ENCODE data around the gene CBX6. TPM values are rescaled to one million over a fixed set of nuclear protein-coding genes. Genes with fewer than 3 reads are reported as not detected.

The CBX6 gene
- polyA plus RNA-seq, 1 donor (not counting 4 experiments of a cell fraction or from before 2014, with no cell fraction given): 4.1 TPM

- DNase-seq (ENCODE audit: low read depth, low spot score): no peak
- FAIRE-seq: no peak
- peaks cover 64% of the 10 kb centered on the region for H3K27me3 ChIP-seq (ENCODE audit: control insufficient read depth, extremely low read depth, insufficient read depth, low read length)
- H3K27ac ChIP-seq (ENCODE audit: control insufficient read depth, insufficient read depth, low read length): no peak overlapping the region
- no peak overlapping the region for H3K4me2 ChIP-seq (ENCODE audit: control insufficient read depth, extremely low read depth, insufficient read depth, low read depth, low read length)
- H4K20me1 ChIP-seq (ENCODE audit: control insufficient read depth, extremely low read depth, insufficient read depth, low read length): peaks cover 6% of the 10 kb centered on the region
- no peaks in the 10 kb centered on the region for H3K79me2 ChIP-seq (ENCODE audit: control insufficient read depth, insufficient read depth, low read length)
- no peak overlapping the region for H3K9ac ChIP-seq (ENCODE audit: control insufficient read depth, extremely low read depth, insufficient read depth, low read length)
- TF ChIP-seq, protein P1, sequence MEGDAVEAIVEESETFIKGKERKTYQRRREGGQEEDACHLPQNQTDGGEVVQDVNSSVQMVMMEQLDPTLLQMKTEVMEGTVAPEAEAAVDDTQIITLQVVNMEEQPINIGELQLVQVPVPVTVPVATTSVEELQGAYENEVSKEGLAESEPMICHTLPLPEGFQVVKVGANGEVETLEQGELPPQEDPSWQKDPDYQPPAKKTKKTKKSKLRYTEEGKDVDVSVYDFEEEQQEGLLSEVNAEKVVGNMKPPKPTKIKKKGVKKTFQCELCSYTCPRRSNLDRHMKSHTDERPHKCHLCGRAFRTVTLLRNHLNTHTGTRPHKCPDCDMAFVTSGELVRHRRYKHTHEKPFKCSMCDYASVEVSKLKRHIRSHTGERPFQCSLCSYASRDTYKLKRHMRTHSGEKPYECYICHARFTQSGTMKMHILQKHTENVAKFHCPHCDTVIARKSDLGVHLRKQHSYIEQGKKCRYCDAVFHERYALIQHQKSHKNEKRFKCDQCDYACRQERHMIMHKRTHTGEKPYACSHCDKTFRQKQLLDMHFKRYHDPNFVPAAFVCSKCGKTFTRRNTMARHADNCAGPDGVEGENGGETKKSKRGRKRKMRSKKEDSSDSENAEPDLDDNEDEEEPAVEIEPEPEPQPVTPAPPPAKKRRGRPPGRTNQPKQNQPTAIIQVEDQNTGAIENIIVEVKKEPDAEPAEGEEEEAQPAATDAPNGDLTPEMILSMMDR (optimal IDR thresholded peaks at IDR 0.05 in 1 of 3, IDR thresholded peaks at IDR 0.05 in 1 of 3, conservative IDR thresholded peaks at IDR 0.05 in 1 of 3; ENCODE audit: extremely low read depth in 1 of 3, insufficient read depth in 2 of 3, low read length in 3 of 3): no peak
- no peak for TF ChIP-seq EZH2 (IDR thresholded peaks at IDR 0.05; ENCODE audit: low read length)
- H3K4me3 ChIP-seq (ENCODE audit: control insufficient read depth in 2 of 3, extremely low read depth in 1 of 3, insufficient read depth in 2 of 3, low read depth in 1 of 3, low read length in 3 of 3): no peak overlapping the region
- H3K9me1 ChIP-seq (ENCODE audit: control insufficient read depth, extremely low read depth, insufficient read depth, low read length): no peaks in the 10 kb centered on the region
- H2AFZ ChIP-seq (ENCODE audit: control insufficient read depth, low read length): no peak overlapping the region
- dilution Hi-C loops (cut with MboI; ENCODE audit: extremely low pct_ligation_motif_present, low sequenced_read_pairs): no loop called here
- no peaks in the 10 kb centered on the region for H3K36me3 ChIP-seq (ENCODE audit: control insufficient read depth in 2 of 2, extremely low read depth in 1 of 2, insufficient read depth in 2 of 2, low read length in 2 of 2)
- peaks cover 3% of the 10 kb centered on the region for H3K4me1 ChIP-seq (ENCODE audit: control insufficient read depth, extremely low read depth, insufficient read depth, low read length)
- no peaks in the 10 kb centered on the region for H3K9me3 ChIP-seq (ENCODE audit: control insufficient read depth, low read depth, low read length)
Observed at GRCh38 chr22:38845004-38845740, 26.8 kb downstream of the CBX6 start.

- Histone ChIP-seq H3K27me3 (ENCODE audit: control insufficient read depth, extremely low read depth, insufficient read depth, low read length) (peaks cover 64% of the 10 kb centered on the region), H3K36me3 (ENCODE audit: control insufficient read depth in 2 of 2, extremely low read depth in 1 of 2, insufficient read depth in 2 of 2, low read length in 2 of 2) (no peaks in the 10 kb centered on the region), H3K9me1 (ENCODE audit: control insufficient read depth, extremely low read depth, insufficient read depth, low read length) (no peaks in the 10 kb centered on the region), H3K4me3 (ENCODE audit: control insufficient read depth in 2 of 3, extremely low read depth in 1 of 3, insufficient read depth in 2 of 3, low read depth in 1 of 3, low read length in 3 of 3) (peak overlapping the region in 1 of 3 experiments; percentile 16), H3K4me1 (ENCODE audit: control insufficient read depth, extremely low read depth, insufficient read depth, low read length) (peaks cover 3% of the 10 kb centered on the region), H3K79me2 (ENCODE audit: control insufficient read depth, insufficient read depth, low read length) (no peaks in the 10 kb centered on the region), H3K27ac (ENCODE audit: control insufficient read depth, insufficient read depth, low read length) (no peak overlapping the region), H3K9ac (ENCODE audit: control insufficient read depth, extremely low read depth, insufficient read depth, low read length) (no peak overlapping the region), H2AFZ (ENCODE audit: control insufficient read depth, low read length) (no peak overlapping the region), H3K4me2 (ENCODE audit: control insufficient read depth, extremely low read depth, insufficient read depth, low read depth, low read length) (no peak overlapping the region), H3K9me3 (ENCODE audit: control insufficient read depth, low read depth, low read length) (no peaks in the 10 kb centered on the region), H4K20me1 (ENCODE audit: control insufficient read depth, extremely low read depth, insufficient read depth, low read length) (peaks cover 8% of the 10 kb centered on the region)
- DNase-seq (ENCODE audit: low read depth, low spot score) (no peak), FAIRE-seq (no peak)
- peak; percentile 64 for TF ChIP-seq EZH2 (IDR thresholded peaks at IDR 0.05; ENCODE audit: low read length)
- TF ChIP-seq, protein P1 (optimal IDR thresholded peaks at IDR 0.05 in 1 of 3, IDR thresholded peaks at IDR 0.05 in 1 of 3, conservative IDR thresholded peaks at IDR 0.05 in 1 of 3; ENCODE audit: extremely low read depth in 1 of 3, insufficient read depth in 2 of 3, low read length in 3 of 3): no peak
- dilution Hi-C loops (cut with MboI; ENCODE audit: extremely low pct_ligation_motif_present, low sequenced_read_pairs): no loop called here
Observed at GRCh38 chr22:38844315-38845003, 27.6 kb downstream of the CBX6 start.
